ENCODE results near the gene EIF4EBP2.

EIF4EBP2 gene

DNA sequence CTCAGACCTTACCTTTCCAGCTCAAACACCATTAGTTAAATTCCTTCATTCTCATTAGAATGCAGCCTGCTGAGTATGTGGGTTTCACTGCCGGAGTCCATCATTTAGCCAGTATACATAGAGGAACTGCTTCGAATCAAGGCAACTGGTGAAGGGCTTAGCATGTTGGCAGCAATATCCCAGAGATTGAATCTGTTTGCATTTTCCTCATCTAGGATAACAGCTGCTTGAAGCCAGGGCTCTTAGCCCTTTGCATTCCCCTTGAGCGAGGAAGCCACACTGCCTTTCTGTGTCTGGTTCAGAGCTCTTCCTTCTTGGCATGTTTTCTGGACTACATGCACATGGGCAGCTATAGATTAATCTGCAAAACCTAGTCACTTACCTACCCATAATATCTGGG, 22.9 kb downstream of the EIF4EBP2 start:
- DNase-seq (ENCODE audit: insufficient read length, low spot score) (no peak), FAIRE-seq (no peak)

DNA sequence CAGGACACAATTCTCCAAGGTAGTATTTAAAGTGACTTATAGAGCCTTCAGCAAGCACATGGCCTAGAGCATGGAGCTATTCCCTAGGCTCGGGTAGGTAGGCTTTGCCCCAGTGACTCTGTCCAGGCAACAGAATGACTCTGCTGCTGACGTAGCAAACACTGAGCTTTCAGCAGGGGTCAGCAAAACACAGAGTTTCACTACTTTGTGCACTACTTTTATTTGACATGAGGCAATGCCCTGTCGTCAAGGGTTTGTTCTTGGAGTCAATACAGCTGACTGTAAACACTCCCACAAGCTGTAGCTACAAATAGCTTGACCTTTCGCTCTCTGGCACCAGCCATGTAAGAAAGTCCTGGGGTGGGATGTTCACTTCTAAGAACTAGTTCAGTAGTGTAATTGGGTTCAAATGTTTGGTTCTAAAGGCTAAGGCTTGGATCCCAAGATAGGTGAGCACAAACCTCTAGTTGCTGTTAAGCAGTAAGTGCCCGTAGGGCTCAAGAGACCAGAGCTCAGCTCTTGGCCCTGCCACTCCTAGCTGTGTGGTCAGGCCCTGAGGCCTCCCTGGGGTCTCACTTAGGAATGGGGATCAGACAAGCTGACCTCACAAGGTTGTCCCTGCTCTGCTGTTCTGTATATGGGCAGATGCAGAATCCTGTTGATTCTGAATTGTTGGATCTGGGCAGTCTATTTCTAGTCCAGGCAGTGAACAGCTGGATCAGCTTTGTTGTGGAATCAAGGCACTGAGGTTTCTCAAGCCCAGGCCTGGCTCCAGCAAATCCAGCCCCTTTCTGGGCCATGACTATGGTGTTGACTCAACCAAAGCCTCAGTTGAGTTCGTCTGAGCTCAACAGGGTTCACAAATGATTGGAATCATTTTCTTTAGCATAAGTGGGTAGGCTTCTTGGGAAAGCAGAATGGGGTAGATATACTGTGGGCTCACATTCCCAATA, 26.8 kb downstream of the EIF4EBP2 start:
- FAIRE-seq, result no peak
- DNase-seq (ENCODE audit: insufficient read length, low spot score), result no peak

DNA sequence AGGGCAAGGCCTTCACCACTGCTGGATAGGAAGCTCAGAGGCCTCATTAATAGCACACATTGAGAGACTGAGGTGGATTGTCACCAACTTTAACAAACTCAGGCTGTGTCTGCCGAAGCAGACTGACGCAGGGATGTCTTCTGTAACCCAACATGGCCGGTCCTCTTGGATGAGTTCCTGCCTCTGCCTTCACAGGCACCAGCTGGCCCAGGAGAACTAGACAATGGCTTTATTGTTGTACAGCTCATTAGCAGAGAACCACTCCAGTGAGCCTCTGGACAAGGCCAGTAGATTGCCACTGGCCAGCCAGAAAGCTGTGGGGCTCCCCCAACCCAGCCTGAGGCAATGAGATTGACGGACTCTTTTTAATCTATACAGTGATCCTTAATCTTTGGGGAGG, 28.2 kb downstream of the EIF4EBP2 start:
- DNase-seq (ENCODE audit: insufficient read length, low spot score) (no peak), FAIRE-seq (no peak)

DNA sequence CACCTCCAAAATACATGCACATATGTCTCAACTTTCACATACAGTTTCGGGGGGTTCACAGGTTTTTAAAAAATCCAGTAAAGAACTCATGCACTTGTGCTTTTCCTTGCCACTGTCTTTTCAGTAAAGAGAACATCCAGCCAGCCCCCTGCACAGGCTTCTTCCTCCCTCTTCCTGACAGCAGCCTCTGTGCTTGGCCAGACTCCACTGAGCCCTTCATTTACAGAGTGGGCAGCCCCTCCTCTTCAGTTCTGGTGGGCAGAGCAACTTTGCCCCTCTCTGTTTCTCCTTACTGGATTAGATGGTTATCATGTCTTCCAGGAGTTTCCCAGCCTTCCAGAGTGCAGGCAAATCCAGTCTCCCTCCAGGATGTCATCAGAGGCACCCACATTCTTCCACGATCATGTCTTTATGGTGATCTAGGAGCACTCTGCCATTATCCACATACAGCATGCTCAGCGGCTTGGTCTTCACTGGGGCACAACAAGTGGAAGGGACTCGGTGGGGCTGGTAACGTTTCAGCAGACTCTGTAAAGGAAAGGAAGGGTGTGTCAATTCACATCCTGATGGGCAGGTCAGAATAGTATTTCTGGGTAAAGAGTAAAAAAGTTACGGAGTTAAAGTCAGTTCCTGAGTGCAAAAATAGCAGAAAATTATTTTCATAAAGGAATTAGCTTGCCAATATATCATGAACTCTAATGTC, 28.8 kb downstream of the EIF4EBP2 start:
- FAIRE-seq, result no peak

DNA sequence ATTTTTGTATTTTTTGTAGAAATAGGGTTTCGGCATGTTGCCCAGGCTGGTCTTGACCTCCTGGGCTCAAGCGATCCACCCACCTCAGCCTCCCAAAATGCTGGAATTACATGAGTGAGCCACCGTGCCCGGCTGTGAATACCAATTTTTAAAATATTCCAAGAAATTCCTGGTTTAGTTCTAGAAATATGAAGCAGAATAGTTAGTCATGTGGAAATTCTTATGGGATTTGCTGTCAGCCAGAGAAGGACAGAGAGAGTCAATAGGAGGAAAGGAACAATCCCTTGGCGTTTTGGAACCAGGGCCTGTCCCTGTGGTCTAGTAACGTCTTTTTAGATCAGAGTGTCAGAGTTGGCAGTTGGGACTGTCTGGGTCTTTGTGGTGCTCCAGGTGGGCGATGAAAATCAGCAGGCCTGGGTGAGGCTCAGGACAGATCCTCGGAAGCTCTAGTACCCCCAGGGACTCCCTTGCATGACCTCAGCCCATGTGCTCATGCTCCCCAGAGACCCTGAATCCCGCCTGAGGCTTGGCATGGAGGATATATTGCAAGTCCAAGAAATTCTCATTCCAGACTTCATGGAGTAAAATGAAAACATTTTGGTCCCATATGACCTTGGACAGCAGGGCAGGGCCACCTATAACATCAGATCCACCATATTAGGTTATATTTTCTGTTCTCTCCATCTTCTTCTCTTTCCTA, 29.8 kb downstream of the EIF4EBP2 start:
- no peak for DNase-seq (ENCODE audit: insufficient read length, low spot score)
- no peak for FAIRE-seq

More for the DNA sequence above, 28.8 kb downstream of the EIF4EBP2 start:
- no peak for DNase-seq (ENCODE audit: insufficient read length, low spot score)

DNA sequence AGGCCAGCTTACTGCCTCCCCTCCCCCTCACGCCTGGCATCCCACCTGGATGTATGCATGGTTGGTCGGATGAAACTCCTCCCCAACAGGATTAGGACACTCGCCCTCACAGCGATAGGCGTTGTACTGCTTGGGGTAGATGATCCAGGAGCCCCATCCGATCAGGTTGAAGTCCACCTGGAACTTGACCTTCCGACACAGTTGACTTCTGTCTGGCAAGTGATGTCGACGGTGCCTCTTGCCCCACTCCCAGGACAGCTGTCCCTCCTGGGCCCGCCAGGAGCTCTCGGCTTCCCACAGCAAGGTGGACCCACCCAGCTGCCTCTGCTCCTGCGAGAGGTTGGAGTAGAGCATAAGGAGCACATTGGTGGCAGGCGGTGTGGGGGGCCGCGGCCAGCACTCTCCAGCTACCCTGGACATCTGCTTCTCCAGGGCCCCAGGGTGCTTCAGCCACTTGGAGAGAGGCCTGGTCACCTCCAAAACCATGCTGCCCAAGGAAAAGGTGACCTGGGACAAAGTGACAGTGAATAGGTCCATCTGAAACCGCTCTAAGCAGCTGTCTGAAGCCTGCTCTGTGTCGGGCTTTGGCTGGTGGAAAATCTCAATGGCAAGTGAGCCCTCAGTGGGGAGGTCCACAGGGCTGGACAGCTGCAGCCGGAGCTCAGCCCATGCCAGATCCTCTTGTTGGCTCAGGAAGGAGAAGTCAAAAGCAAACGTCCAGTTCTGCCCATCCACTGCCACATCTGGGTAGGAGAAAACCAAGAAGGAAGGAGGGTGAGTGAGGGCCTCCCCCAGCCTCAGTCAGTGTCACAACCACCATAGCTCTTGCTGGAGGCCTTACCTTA, 31.5 kb downstream of the EIF4EBP2 start:
- FAIRE-seq (no peak), DNase-seq (ENCODE audit: insufficient read length, low spot score) (no peak)

DNA sequence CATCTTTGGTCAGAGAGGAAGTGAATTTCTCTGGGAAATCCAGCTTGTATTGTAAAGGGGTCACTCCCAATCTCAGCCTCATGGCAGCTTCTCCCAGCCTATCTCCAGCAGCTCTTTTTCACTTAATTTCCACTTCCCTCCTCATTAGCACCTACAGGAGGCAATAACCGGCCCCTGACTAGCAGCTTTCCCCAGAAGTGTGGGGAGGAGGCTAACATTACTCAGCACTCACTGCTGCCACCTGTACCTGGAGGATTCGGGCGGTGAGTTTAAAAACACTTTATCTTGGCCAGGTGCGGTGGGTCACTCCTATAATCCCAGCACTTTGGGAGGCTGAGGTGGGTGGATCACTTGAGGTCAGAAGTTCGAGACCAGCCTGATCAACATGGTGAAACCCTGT, 33.8 kb downstream of the EIF4EBP2 start:
- no peak for DNase-seq (ENCODE audit: insufficient read length, low spot score)
- FAIRE-seq, result no peak

DNA sequence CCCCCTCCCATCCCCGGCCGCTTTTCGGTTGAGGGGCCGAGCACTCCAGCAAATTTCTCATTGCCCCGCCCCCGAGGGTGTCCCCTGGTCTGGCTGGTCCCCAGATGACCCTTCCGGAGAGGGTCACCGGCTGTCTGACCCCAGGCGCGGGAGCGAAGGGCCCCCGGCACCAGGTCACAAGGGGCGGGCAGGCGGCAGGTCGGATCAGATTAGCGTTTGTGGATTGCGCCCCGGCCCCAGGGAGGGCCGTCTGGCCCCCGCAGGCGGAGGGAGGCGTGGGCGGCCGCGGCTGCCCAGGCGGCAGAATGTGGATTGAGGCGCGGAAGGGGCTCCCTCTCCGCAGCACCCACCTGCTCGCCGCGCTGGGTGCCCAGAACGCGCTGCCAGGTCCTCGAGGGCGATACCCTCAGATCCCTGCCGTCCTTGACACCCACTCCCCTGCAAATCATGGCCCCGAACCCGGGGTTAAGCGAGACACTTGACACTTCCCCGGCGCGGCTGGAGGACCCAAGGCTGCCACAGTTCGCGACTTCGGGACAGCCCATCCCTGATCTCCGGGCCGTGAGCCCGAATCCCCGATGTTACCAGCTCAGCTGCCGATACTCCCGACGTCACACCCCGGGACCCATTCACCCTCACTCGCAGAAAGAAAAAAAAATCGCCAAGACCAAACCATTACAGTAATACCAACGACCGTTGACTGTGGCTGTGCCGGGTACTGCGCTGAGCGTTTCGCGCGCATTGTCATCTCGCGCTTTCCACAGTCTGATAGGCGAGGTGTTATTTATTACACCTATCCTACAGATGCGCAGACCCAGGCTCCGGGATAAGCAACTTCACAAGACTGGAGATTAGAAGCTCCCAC, 36.6 kb downstream of the EIF4EBP2 start:
- no peak for DNase-seq (ENCODE audit: insufficient read length, low spot score)
- FAIRE-seq, result no peak

DNA sequence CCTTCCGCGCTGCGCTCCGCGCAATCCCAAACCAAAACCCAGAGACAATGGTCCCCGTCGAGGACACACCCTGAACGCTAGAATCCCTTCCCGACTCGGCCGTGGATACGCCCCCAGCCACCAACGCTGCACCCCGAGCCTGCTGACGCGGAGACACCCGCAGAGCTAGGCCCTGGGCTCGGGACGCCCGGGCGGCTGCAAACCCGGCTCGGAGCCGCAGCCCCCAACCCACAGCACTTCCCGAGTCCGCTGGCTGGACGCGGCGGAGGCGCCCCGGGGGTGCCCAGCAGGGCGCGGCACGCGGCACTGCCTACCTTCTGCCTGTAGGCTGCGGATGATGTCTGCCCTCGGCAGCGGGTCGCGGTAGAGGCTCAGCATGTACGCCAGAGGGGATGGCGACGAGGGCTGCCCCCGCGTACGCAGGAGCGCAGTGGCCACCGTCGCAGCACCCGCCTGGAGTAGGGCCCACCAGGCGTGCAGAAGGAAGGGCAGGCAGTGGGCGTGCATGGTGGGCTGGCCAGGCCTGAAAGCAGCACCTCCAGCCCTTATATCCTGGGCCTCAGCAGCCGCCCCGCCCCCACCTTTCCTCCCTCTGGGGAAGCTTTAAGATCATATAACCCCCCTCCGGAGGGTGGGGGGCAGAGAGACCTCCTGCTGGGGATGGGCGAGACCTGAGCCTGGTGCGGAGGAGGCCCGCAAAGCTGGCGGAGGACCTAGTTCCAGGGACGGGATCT, 37.4 kb downstream of the EIF4EBP2 start, which contains the start of gene NODAL:
TSS of gene NODAL (minus strand) at position 521 of the 734 bp plus-strand sequence. CDS start at position 507, 14 bp downstream.
- FAIRE-seq (no peak), DNase-seq (ENCODE audit: insufficient read length, low spot score) (no peak)

DNA sequence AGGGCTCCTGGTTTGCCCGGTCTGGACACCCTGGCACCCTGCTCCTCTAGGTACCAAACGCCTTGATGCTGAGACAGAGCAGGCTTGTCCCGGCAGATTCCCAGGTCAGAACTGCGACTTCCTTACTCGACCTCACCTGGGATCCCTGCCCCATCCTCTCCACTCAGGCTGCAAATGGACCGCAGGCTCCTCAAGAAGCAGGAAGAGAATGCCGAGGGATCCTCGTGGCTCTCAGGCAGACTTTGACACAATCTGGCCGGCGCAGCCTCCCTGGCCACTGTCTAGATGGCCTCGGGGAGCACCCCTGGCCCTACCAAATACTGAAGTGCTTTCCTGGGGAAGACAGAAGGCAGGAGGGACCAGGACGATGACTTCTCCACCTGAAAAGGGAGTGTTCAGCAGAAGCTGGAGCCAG, 38.0 kb downstream of the EIF4EBP2 start:
- DNase-seq (ENCODE audit: insufficient read length, low spot score) (no peak), FAIRE-seq (no peak)

DNA sequence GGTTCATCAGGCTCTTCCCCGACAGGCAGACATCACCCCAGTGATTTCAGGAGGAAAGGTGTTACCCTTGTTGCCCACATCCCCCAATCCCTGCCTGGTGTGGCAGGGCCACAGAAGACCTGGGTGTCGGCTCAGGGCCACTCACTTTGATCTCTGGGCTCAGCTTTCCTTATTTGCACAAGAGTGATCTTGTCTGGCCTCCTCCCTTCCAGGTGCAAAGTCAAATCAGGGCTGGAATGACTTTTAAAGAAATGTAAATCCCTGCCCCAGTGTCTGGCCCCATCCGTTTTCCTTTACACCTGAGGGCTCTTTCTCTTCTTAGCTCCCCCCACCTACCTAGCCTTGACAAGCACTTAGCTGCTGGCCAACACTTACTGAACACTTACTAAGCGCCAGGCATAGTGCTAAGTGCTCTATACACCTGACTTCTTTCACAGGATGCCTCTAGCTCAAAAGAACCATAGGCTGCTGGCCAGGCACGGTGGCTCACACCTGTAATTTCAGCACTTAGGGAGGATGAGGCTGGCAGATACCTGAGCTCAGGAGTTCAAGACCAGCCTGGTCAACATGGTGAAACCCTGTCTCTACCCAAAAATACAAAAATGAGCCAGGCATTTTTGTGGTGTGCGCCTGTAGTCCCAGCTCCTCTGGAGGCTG, 38.5 kb downstream of the EIF4EBP2 start:
- FAIRE-seq (no peak), DNase-seq (ENCODE audit: insufficient read length, low spot score) (no peak)

DNA sequence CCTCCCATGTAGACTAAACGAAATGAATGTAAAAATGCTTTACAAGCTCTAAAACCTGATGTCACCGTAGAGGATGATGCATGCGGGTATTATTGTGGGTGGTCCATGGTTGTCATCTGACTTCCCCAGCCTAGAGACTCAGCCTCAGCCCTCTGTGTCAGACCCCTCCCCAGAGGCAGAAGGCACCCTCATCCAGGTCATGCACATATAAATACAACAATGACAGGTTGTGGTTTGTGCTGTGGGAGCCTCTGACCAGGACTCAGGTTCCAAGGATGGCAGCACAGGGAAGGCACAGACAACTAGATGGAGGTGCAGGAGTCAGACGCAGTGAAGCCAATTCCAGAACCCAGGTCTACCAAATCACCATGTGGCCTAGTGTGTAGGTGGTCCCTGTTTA, 40.8 kb downstream of the EIF4EBP2 start:
- DNase-seq (ENCODE audit: insufficient read length, low spot score) (no peak), FAIRE-seq (no peak)

DNA sequence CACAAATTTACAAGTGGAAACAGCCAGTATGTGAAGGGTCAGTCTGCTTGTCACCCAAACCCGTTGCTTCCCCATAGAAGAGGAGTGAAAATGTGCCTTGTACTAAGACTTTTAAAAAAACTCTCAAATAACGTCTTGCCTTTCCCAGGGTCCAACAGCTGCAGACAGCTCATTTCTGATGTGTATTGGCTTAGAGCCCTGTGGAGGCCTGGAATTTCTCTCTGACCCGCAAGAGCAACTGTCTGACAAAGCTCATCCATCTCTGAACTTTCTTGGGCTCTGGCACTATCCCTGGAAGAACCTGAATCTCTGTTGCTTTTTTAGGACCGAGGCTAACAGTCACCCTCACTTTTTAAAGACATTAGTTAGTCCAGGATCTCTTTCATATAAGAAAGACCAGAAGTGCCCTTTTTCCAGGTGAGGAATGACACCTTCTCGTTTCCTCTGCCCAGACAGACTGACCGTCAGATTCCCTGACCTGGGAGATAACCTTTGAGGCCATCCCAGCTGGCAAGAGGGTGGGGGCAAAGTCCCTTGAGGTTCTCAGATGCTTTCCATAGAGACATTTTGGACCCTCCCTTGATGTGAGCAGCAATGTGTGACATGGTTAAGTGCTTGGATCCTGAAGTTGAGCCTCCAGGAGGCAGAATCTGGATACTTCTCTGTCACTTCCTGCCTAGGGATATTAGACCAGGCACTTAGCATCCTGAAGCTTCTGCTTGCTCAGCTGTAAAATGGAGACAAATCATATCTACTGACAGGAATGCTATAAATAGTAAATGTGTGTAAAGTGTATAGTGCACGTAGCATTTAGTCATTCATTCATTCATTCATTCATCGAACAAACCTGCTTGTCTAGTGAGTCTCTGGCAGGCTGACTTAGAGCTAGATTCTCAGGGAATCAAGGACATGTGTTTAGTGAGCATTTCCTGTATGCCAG, 42.0 kb downstream of the EIF4EBP2 start:
- no peak for FAIRE-seq
- no peak for DNase-seq (ENCODE audit: insufficient read length, low spot score)

DNA sequence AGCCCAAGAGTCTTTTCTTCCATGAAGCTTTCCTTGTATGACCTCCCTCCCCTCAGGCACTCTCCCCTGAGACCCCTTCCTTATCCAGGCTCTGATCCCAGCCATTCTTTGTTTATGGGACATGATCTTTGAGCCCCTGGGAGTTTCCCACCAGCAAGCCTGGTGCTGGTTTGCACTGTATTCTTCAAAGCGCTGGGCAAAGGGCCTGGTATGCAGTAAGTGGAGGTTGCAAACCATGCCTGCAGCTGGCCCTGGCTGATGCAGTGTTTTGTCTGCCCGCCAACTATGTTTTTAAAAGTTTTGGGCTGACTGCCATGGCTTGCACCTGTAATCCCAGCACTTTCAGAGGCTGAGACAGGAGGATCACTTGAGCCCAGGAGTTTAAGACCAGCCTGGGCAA, 44.3 kb downstream of the EIF4EBP2 start:
- DNase-seq (ENCODE audit: insufficient read length, low spot score), result no peak
- no peak for FAIRE-seq

DNA sequence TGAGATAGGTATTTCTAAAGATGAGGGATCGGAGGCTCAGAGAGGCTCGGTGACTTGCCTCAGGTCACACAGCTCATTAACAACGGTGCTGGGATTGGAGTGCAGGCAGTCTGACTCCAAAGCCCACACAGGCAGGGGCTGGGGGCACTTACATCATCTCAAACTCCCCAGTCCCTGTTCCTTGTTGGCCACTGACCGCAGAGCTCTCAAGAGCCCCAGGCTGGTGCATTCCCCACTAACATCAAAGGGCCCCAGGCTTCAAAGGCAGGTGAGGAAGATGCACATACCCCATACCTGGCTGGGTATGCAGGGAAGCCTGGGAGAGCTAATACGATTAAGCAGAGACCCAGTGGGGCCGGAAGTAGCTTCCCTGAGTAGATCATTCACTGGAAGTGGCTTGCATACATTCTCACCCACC, 51.3 kb downstream of the EIF4EBP2 start:
- DNase-seq (ENCODE audit: insufficient read length, low spot score) (no peak), FAIRE-seq (no peak)

DNA sequence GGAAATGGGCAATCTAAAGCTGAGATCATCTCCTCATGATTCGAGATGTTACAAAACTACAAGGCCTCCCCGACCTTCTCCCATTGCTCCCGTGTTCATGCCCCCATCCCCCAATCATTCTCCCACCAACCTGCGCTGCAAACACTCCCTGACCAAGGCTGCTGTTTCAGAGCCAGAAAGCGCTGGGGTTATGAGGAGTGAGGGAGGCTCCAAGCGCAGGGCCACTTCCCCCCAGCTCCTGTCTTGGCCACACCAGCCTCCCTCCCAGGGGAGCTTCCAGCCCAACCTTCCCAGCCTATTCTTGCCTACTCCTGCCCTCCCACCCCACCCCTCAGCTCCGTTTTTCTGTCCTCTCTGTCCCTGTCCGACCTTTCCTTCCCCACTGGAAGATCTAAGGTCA, 52.2 kb downstream of the EIF4EBP2 start:
- FAIRE-seq, result no peak
- no peak for DNase-seq (ENCODE audit: insufficient read length, low spot score)

DNA sequence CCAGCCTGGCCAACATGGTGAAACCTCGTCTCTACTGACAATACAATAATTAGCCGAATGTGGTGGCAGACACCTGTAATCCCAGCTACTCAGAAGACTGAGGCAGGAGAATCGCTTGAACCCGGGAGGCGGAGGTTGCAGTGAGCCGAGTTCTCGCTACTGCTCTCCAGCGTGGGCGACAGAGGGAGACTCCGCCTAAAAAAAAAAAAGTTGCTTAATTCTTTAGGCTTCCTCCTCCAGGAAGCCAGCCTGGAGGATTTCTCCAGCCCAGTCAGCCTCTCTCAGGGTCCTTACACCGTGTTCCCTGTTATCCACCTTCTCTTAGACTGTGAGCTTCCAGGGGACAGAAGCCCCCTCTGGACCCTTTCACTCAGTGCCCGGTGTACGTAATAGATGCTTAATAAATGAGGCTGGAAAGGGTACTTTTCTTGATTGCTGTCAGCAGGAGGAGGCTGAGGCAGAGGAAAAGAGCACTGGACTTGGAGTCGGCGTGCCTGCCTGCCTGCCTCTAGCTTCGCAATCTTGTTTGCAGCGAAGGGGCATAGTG, 53.9 kb downstream of the EIF4EBP2 start:
- DNase-seq (ENCODE audit: insufficient read length, low spot score) (no peak), FAIRE-seq (no peak)
